GM19397 (cell line): ENCODE results near the gene ATP8B4.
A peak's percentile ranks its signal among the peaks of the same experiment; 100 is the strongest.

ENCODE experiments used
- ATAC-seq: cut with Tn5 transposase; IDR thresholded peaks from one replicate; pipeline ENCODE4 v1.9.1; 2021; ENCODE audit warnings: mild to moderate bottlenecking, moderate library complexity; ENCODE audit not compliant: unreplicated experiment

ATP8B4 gene

GRCh38 chr15:50024281-50024680 lies 94.8 kb downstream of the ATP8B4 start:
- no peak for ATAC-seq

GRCh38 chr15:50018491-50018890 lies 100.5 kb downstream of the ATP8B4 start:
- ATAC-seq = no peak

GRCh38 chr15:50017522-50017921 lies 101.5 kb downstream of the ATP8B4 start:
- no peak for ATAC-seq

DNA sequence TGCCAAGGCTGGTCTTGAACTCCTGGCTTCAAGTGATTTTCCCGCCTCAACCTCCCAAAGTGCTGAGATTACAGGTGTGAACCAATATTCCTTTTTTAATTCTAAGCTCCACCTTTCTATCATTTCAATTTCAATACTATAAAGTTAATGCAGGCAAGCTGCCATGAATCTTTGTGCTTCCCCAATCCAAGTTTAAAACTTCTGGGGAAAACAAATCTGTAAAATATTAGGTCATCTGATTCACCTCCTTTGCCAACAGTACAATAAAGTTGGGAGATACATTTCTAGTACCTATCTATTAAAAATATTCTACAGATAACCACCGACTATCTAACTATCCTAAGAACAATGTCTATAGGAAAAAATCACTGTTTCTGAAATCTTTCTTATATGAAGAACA lies 102.1 kb downstream of the ATP8B4 start:
- no peak for ATAC-seq

DNA sequence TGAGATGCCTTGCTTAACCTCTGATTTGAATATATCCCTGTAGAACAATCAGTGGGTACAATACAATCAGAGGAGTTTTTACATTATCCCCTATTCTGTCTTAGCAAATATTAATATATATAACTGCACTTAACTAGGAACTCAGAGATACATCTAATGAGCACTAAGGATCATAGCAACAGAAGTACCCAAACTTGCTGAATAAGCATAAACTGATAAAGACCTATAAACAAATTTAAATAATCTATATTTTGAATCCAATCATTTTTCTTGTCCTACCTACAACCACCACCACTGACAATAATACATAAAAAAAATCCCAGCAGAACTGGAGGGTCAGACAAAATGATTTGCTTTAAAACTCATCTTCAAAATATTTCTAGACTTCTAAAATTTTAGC lies 106.2 kb downstream of the ATP8B4 start:
- ATAC-seq = no peak

DNA sequence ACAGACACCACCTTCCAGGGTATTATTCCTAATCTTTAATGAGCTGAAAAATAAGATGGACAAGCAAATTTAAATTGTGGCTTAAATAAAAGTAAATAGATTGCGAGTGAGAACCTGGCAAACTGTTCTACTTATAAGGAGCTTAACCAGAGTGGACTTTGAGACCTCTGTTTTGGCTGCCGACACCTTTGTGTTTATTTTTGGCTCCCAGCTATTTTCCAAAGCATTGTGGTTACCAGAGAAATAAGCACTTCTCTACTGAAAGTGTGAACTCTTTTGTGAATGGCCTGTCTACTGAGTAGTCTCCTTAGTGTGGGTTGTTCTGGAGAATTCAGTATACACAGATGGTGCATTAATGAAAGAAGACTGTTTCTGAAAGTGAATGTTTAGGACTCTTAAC lies 109.4 kb downstream of the ATP8B4 start:
- no peak for ATAC-seq

DNA sequence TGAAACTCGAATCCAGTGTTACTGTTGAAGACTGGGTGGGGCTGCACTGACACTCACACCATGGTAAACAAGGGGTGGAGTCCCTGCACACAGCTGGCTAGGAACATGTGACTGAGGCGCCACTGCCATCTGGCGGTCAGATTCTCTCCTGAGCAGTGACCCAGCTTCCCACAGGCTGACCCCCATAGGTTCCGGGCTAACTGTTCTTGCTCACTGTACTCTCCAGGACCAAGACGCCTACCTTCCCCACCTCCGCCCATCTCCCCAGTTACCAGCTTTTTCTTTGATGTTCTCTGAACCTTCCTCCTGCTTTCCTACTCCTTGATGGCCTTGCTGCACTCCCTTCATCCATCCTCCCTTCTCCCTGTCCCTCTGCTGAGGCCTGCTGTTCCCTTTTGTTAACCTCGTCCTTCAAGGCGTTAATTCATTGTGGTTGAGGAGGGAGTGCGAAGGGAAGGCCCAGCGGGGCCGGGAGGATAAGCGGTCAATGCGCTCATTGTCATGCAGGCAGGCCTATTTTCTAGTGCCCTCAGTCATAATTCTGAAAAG lies 115.2 kb downstream of the ATP8B4 start:
- ATAC-seq = peak; percentile 99

- ATAC-seq = no peak
Observed at GRCh38 chr15:49991587-49991986, 127.4 kb downstream of the ATP8B4 start.

- no peak for ATAC-seq
Observed at GRCh38 chr15:49990835-49991545, 128.0 kb downstream of the ATP8B4 start.

DNA sequence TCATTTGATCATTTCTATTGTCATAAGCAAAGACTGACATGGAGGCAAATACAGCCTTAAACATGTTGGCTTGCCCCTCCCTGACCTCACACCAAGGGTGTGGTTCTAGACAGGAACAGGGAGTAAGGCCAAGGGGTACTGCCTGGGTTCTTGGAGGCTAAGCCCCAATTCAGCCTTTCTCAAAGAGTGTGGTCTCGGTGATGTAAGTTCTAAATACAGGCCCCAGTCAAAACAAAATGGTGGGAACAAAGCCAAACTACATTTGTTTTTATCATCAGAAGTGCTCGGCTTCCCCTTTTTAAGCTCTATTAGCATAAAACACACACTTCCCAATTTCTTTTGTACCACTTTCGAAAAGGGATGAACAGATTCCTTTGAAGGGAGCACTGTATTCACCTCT lies 129.5 kb downstream of the ATP8B4 start:
- ATAC-seq = no peak

- ATAC-seq = no peak
Observed at GRCh38 chr15:49988766-49989165, 130.3 kb downstream of the ATP8B4 start.

DNA sequence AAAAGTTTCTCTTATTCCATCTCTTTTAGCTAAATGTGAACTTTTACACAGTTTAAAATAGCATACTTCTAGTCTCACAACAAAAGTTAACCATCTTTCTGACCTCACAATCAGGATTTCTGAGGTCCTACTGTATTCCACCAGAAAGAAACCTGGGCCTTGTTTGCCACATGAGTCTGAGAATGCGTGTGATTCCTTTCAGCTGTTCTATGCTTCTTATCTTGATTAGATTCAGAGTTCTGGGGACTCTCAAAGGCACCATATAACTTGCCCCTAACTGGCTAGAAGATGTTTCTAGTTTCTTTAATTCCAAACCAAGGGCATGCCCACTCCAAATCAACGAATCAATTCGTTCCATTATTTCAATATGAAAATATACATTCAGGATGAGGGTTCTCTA lies 131.1 kb downstream of the ATP8B4 start:
- no peak for ATAC-seq

DNA sequence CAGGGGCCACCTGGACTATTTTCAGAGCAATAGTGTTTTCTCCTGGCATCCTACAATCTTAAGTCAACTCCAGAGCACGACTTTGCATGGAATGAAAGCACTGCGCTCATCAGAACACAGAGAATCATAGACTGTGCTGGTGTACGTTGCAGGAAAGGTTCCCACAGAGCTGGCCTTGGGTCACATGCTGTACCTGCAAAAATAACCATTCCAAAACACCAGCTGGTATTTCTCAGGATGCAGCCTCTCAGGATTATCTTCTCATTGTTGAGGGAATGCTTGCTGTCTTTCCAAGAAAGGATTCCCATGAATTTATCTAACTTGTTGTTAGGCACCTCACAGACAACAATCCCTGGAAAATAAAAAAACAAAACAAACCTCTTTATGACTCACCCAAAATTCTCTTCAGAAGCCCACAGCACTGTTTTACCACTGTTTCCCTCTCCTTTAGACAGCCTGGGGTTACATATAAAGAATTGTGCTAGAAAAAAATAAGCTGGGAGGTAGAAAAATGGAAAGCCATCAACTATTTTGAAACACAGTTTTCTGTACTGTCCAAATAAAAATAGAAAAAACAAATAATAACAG lies 131.7 kb downstream of the ATP8B4 start:
- ATAC-seq = no peak

- no peak for ATAC-seq
Observed at GRCh38 chr15:49986326-49986725, 132.7 kb downstream of the ATP8B4 start.

DNA sequence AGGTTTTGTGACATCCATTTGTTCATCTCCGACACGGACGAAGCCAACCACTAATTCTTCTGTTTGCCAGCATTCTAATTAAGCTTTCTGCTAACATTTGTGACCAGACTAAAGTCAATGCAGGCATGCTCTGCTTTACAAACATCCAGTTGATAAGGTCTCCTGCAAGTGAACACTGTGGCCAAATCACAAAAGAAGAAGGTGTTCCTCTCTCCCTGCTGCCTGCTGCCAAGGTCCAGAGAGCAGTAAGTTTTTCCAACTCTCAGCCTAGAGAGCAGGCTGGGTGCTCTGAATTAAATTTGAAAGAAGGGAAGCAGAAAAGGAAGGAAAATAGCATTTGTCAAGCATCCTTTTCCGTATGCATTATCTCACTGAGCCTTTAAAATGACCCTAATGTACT lies 133.6 kb downstream of the ATP8B4 start:
- no peak for ATAC-seq

DNA sequence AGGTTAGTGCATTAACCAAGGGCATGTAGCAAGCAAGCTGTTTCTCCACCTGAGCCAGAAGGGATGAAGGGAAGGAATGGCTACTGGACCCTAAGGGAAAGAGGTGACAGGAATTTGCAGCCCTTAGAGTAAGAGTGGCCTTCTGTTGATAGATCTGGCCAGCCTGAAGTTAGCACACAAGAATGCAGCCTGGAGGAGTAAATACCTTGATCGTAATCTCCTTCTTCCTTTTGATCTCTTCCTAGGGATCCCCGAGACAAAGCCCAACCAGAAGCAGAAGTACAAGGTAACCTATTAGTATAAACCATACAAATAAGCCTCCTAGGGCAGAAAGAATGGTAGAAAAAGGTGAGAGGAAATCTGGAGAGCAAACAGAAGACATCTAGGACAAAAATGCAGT lies 134.6 kb downstream of the ATP8B4 start:
- no peak for ATAC-seq

DNA sequence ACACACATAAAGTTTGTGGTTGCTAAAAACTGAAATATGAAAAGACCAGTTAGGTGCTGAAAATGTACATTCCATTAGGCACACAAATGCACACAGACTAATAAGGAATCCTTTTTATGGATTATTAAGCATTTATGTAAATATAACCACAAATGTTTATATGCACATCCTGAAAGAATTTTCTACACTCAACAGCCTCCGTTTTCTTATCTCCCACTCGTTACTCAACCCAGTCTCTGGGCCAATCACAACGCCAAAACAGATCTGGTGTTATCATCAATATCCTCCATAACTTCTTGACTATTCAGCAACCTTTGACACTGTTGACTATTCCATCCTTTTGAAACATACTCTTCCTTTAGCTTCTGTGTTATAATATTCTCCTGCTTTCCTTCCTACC lies 136.4 kb downstream of the ATP8B4 start:
- ATAC-seq = no peak

DNA sequence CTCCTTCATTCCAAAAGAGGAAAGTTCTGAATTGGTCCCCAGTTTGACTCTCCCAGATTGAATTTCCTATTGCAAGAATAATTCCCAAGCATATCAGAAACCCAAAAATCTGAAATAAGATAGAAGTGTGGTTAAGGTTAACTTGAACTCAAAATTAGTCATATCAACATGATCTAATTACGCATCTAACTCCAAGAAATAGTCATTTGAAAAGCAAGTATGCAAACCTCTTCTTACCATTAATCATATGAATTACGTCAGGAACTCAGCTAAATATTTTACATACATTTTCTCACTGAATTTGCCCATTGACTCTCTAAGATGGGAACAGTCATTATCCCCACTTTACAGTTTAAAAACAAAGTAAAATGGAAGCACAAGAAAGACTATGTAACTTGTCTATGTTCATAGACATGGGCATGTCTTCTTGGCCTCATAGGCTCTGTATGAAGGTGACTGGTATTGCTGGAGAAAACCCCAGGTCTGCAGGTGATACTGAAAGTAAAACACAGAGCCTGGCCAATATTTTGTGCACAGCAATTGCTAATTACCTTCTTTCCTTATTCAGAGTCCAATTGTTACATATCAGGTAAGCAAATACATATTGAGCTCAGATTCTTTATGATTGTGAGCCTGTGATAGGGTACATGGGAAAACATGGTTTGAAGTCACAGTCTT lies 139.2 kb downstream of the ATP8B4 start:
- no peak for ATAC-seq

GRCh38 chr15:49978121-49978520 lies 140.9 kb downstream of the ATP8B4 start:
- no peak for ATAC-seq

DNA sequence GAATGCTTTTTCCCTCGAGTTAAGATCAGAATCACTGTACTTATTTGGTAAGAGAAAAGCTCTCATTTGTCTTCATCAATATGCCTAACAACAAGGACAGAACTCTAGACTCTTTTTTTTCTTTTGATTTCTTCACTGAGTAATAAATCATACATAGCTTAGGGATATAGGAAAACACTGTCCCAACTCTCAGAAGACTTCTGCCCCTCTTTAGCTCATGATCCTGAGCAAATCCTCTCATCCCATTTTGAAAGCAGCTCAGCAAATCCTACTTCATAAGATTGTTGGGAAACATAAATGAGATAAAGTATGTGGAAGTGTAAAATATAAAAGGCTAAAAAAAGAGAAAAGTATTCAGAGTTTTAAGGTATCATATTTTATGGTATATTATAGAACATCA lies 141.7 kb downstream of the ATP8B4 start:
- no peak for ATAC-seq

GRCh38 chr15:49964551-49964950 lies 154.5 kb downstream of the ATP8B4 start:
- no peak for ATAC-seq

GRCh38 chr15:49964061-49964460 lies 155.0 kb downstream of the ATP8B4 start:
- ATAC-seq = no peak
